GM12873 (cell line): Measurements from ENCODE around the gene FRMD6.

Experiments used
- TF ChIP-seq, protein P1 (sequence below): IDR thresholded peaks from 2 replicates; pipeline ENCODE4 v1.5.1; 2012; ENCODE audit warnings: low read depth, mild to moderate bottlenecking, moderate library complexity, low read length, control low read depth; ENCODE audit not compliant: insufficient read depth; ENCODE audit errors: missing control alignments

The FRMD6 gene

DNA sequence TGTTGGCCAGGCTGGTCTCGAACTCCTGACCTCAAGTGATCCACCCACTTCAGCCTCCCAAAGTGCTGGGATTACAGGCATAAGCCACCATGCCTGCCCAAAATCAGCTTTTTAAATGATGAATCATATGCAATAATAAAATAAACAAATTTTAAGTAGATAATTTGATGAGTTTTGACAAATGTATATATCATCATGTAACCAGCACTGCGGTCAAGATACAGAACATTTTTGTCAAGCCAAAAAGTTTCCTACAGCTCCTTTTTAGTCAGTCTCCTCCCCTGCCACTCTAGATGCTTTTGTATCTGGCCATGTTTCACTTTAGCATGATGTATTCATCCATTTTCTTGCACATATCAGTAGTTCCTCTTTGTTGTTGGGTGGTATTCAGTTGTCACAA lies 17.2 kb downstream of the FRMD6 start:
- TF ChIP-seq, protein P1, sequence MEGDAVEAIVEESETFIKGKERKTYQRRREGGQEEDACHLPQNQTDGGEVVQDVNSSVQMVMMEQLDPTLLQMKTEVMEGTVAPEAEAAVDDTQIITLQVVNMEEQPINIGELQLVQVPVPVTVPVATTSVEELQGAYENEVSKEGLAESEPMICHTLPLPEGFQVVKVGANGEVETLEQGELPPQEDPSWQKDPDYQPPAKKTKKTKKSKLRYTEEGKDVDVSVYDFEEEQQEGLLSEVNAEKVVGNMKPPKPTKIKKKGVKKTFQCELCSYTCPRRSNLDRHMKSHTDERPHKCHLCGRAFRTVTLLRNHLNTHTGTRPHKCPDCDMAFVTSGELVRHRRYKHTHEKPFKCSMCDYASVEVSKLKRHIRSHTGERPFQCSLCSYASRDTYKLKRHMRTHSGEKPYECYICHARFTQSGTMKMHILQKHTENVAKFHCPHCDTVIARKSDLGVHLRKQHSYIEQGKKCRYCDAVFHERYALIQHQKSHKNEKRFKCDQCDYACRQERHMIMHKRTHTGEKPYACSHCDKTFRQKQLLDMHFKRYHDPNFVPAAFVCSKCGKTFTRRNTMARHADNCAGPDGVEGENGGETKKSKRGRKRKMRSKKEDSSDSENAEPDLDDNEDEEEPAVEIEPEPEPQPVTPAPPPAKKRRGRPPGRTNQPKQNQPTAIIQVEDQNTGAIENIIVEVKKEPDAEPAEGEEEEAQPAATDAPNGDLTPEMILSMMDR, result no peak

DNA sequence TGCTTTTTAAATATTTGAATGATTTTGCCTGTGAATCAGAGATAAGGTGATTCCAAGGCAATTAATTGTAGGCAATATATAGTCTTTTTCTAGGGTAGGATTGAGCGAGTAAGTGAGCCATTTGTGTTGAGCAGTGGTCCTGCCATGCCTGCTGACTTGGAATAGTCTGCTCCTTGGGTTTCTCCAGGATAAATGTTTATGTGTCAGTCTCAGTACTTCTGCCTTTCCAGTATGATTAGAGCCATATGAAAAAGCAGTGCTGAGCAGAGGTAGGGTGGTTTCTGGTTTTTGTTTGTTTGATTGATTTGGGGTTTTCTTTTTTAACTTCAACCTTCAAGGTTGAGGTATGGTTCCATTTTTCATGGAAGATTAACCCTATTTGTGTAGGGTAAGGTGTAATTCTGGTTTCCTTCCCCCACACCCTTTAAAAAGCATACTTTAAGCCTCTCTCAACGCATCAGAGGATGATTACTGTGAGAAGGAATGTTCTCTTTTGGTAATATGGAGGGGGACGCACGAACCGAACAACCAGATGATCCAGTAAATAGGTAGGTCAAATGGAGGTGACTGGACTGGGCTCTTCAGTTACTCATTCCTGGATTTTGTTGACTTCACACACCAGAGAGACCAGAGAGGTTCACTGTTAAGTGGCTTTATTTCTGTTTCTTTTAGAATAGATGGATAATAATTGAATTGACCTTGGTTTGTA lies 22.7 kb downstream of the FRMD6 start:
- TF ChIP-seq, protein P1, result no peak

DNA sequence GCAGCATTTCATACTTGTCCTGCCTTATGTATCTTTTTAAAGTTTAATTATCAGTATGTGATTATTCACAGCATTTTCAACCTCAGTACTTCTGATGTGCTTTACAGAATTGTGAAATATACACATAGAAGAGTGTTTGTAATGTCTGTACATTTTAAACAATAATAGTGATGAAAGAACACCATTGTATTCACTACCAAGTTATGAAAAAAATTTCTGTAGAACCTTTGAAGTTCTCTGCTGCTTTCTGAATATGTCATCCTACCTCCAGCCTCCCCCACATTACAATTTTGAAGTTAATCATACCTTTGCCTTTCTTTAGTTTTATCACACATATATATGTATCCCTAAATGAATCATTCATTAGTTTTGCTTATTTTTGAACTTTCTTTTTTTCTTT lies 24.8 kb downstream of the FRMD6 start:
- TF ChIP-seq, protein P1, result no peak

GRCh38 chr14:51677266-51677665 lies 25.6 kb downstream of the FRMD6 start:
- TF ChIP-seq, protein P1, result no peak

GRCh38 chr14:51677738-51678137 lies 26.0 kb downstream of the FRMD6 start:
- TF ChIP-seq, protein P1, result no peak

DNA sequence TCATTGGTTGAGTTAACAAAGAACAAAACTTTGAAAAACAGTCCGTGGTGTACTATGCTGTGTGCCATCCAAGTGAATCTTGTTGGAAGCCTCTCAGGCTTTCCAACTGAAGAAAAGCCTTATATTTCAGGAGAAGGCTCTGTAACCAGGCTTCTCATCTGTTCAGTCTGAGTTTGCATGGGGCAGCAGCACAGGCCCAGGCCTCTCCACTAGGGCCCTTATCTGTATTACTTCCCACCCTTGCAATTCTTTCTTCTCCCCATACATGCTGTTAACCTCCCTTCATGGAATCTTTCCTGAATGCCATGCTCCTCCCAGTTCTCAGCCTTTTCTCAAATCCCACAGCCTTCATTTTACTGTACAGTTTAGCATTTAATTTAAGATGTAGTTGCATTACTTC lies 28.3 kb downstream of the FRMD6 start:
- TF ChIP-seq, protein P1, result no peak

- TF ChIP-seq, protein P1, result no peak
Measured at GRCh38 chr14:51681411-51681810, 29.7 kb downstream of the FRMD6 start.

DNA sequence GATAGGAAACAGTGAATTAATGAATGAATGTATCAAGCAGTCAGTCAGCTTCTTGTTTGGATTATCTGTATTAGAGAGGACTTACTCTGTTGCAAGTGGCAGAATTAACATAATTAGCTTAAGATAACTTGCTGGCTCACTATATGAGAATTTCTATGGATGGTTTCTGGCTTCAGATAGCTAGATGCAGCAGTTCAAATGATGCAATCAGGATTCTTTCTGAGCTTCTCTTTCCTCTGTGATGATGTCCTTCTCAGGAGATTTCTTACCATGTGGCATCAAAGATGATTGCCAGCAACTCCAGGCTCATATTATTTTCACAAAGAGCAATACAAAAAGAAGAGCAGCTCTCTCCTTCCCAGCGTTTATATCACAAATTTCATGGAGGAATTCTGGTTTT lies 30.7 kb downstream of the FRMD6 start:
- TF ChIP-seq, protein P1, result no peak
